Caco-2 (cell line): ENCODE results near the gene CA6. TPM values are rescaled to one million over a fixed set of nuclear protein-coding genes. Genes with fewer than 3 reads are reported as not detected.

Experiments
- BruUV-seq: library from RNA; stranded (reverse); fragments of 400-500 nt; replicated peaks from 2 replicates; lab custom pipeline; 2021; lab: Mats Ljungman, UMichigan
- CTCF ChIA-PET: fragments of 300-600 bp; sonication (Branson Sonifier 250); formaldehyde crosslinking; loops from one replicate; lab custom pipeline; 2022; ENCODE audit warnings: antibody characterized with exemption; lab: Charles Lee
- POLR2A ChIA-PET: fragments of 300-600 bp; sonication (Branson Sonifier 250); formaldehyde crosslinking; loops from one replicate; lab custom pipeline; 2022; ENCODE audit warnings: antibody characterized with exemption; lab: Charles Lee
- DNase-seq, 2 experiments: peaks; one replicate each; pipeline versions ENCODE4 v3.0.0 to v3.0.0-alpha.2; 2020 to 2022
- H3K27me3 ChIP-seq: replicated peaks from 2 replicates; pipeline ENCODE4 v1.6.0; 2011; ENCODE audit warnings: low read length; ENCODE audit not compliant: control insufficient read depth, insufficient read depth
- H3K36me3 ChIP-seq: 2 replicates; pipeline ENCODE4 v1.5.1; 2011; ENCODE audit warnings: low read length; ENCODE audit not compliant: control insufficient read depth, insufficient read depth
- H3K4me1 ChIP-seq: fragments of 250-450 bp; sonication (Bioruptor Pico); 2 replicates; pipeline ENCODE4 v1.5.1; 2020; ENCODE audit warnings: mild to moderate bottlenecking
- H3K4me3 ChIP-seq: 2 replicates; pipeline ENCODE4 v1.5.1; 2011; ENCODE audit warnings: low read depth, mild to moderate bottlenecking, control low read depth, low read length
- H3K9me3 ChIP-seq: fragments of 250-450 bp; sonication (Bioruptor Pico); 2 replicates; pipeline ENCODE4 v1.5.1; 2020; ENCODE audit warnings: mild to moderate bottlenecking, moderate library complexity
- H3K27ac Mint-ChIP-seq: one replicate; pipeline ENCODE4 v1.8.0; 2022; ENCODE audit warnings: mixed read lengths; ENCODE audit not compliant: unreplicated experiment
- H3K27me3 Mint-ChIP-seq: one replicate; pipeline ENCODE4 v1.8.0; 2022; ENCODE audit warnings: mixed read lengths; ENCODE audit not compliant: insufficient read depth, unreplicated experiment
- H3K36me3 Mint-ChIP-seq: one replicate; pipeline ENCODE4 v1.8.0; 2022; ENCODE audit warnings: mild to moderate bottlenecking, mixed read lengths; ENCODE audit not compliant: insufficient read depth, unreplicated experiment
- H3K4me1 Mint-ChIP-seq: one replicate; pipeline ENCODE4 v1.8.0; 2022; ENCODE audit warnings: low read depth, mixed read lengths; ENCODE audit not compliant: unreplicated experiment
- H3K4me3 Mint-ChIP-seq: one replicate; pipeline ENCODE4 v1.8.0; 2022; ENCODE audit warnings: mild to moderate bottlenecking, moderate library complexity, mixed read lengths; ENCODE audit not compliant: unreplicated experiment
- H3K9me3 Mint-ChIP-seq: one replicate; pipeline ENCODE4 v1.8.0; 2022; ENCODE audit warnings: mixed read lengths; ENCODE audit not compliant: unreplicated experiment
- intact Hi-C: fragments of 100-400 bp; cut with micrococcal nuclease; formaldehyde crosslinking; loops from one replicate; pipeline ENCODE4 v1.10.0; 2022; ENCODE audit not compliant: unreplicated experiment
- total RNA-seq: library from RNA; stranded (reverse); gene quantifications from 2 replicates; pipeline ENCODE4 v1.2.3, GENCODE V29; 2022
- TF ChIP-seq, protein P1 (sequence below), 2 experiments: fragments of 200-600 bp in 1 of 2; IDR thresholded peaks; 1 replicate in 1 of 2; 2 replicates in 1 of 2; pipeline versions ENCODE4 v1.5.1 to v1.8.0; 2011 to 2022; ENCODE audit warnings: antibody characterized with exemption in 1 of 2, control low read depth in 1 of 2, inconsistent platforms in 1 of 2, low read depth in 1 of 2, low read length in 1 of 2, mild to moderate bottlenecking in 1 of 2, moderate library complexity in 1 of 2; ENCODE audit not compliant: insufficient read depth in 1 of 2, severe bottlenecking in 1 of 2, unreplicated experiment in 1 of 2

CA6 gene
- total RNA-seq, 1 experiment from 2014 or later, result not detected

DNA sequence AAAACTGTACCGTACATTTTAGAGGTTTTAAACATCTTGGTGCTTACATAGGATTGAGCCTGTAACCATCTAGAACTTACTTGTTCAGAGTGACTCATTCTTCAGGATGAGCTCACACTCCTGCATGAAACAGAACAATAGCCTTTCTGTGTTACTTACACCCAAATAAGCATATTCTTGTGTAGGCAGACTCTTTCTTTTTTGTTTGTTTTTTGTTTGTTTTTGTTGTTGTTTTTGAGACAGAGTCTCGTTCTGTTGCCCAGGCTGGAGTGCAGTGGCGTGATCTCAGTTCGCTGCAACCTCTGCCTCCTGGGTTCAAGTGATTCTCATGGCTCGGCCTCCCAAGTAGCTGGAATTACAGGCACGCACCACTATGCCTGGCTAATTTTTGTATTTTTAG lies 3.8 kb upstream of the CA6 start:
- CTCF ChIA-PET, result no interaction called here
- H3K4me1 Mint-ChIP-seq, result peaks cover 6% of the 10 kb centered on the region
- Histone ChIP-seq H3K4me3 (no peak overlapping the region), H3K9me3 (no peaks in the 10 kb centered on the region), H3K4me1 (no peaks in the 10 kb centered on the region), H3K36me3 (no peaks in the 10 kb centered on the region), H3K27me3 (no peaks in the 10 kb centered on the region)
- DNase-seq, result no peak
- H3K9me3 Mint-ChIP-seq, result peaks cover 7% of the 10 kb centered on the region
- POLR2A ChIA-PET, result no interaction called here
- TF ChIP-seq, protein P1, sequence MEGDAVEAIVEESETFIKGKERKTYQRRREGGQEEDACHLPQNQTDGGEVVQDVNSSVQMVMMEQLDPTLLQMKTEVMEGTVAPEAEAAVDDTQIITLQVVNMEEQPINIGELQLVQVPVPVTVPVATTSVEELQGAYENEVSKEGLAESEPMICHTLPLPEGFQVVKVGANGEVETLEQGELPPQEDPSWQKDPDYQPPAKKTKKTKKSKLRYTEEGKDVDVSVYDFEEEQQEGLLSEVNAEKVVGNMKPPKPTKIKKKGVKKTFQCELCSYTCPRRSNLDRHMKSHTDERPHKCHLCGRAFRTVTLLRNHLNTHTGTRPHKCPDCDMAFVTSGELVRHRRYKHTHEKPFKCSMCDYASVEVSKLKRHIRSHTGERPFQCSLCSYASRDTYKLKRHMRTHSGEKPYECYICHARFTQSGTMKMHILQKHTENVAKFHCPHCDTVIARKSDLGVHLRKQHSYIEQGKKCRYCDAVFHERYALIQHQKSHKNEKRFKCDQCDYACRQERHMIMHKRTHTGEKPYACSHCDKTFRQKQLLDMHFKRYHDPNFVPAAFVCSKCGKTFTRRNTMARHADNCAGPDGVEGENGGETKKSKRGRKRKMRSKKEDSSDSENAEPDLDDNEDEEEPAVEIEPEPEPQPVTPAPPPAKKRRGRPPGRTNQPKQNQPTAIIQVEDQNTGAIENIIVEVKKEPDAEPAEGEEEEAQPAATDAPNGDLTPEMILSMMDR (IDR thresholded peaks at IDR 0.05; ENCODE audit: insufficient read depth in 1 of 2, low read depth in 1 of 2, low read length in 1 of 2, severe bottlenecking in 1 of 2, unreplicated experiment in 1 of 2), result no peak
- no peak overlapping the region for H3K27ac Mint-ChIP-seq
- no peak overlapping the region for H3K4me3 Mint-ChIP-seq
- no peaks in the 10 kb centered on the region for H3K27me3 Mint-ChIP-seq
- intact Hi-C loops, result no loop called here
- BruUV-seq, result no TSS peak
- H3K36me3 Mint-ChIP-seq, result no peaks in the 10 kb centered on the region

DNA sequence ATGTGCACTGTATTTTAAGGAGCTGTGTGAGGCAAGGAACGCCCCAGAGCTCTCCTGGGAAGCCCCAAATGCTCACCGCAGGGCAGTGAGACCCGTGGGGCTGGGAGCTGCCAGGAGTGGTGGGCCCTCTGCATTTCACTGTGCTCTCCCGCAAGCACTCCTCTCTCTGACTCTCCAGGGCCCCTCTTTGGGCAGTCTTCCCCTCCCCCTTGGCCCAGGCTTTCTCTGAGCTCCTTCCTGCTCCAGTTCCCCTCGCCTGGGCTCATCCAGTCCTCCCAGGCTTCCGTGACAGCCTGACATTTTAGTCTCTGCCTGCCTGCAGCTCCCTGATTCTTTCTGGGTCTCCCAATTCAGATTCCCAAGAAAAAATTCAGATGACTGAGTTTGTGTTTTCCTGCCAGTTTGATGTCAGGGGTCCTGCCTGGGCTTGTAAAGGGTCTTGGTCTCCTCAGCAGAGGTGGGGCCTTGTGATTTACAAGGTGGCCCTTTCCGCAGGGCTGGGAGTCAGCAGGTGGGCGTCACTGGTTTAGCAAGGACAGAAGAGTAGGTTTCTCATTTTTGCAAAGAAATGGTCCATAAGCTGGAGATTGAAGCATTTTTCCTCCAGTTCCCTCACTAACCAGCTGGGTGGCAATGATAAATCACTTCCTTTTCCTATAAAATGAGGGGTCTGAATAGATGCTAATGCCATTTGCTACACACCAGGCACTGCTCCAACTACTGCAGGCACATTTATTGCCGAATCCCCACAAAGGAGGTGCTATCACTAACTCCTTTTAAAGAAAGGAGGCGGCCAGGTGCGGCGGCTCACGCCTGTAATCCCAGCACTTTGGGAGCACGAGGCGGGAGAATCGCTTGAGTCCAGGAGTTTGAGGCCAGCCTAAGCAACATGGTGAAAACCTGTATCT lies 1.9 kb upstream of the CA6 start:
- H3K4me3 Mint-ChIP-seq, result no peak overlapping the region
- CTCF ChIA-PET, result interaction anchor here (0.7 kb wide), 1 partner anchor 19 kb away, joined by 3 read pairs; no protein-coding TSS in a partner anchor

DNA sequence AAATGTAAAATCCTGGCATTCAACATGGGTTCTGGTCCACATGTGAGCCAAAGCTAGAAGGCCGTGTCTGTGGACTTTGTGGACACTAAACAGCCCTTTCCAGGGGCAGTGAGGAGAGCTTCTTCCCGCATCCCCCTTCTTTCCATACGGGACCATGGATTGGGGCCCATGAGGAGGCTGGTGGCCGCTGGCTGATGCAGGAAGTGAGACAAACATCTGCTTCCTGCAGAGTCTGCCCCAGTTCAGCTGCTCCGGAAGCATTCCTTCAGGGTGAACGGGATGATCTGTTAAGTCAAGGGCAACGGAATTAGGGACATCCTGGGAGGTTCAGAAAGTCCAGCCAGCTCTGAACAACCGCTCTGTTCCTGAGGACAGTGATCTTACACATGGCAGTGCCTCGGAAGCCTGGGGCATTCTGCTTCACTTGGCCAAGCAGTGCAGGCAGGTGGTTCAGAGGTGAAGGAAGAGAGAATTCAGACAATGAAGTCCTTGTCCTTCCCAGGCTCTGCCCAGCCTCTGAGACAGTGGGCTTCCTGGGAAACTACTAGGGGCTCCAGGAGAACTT lies 1.5 kb downstream of the CA6 start:
- ChIA-PET POLR2A (no interaction called here), CTCF (no interaction called here)
- Mint-ChIP-seq H3K27ac (no peak overlapping the region), H3K9me3 (no peaks in the 10 kb centered on the region), H3K4me1 (no peaks in the 10 kb centered on the region), H3K4me3 (no peak overlapping the region), H3K36me3 (no peaks in the 10 kb centered on the region), H3K27me3 (no peaks in the 10 kb centered on the region)
- no peaks in the 10 kb centered on the region for H3K9me3 ChIP-seq
- H3K27me3 ChIP-seq, result no peaks in the 10 kb centered on the region
- BruUV-seq, result no TSS peak
- no peak overlapping the region for H3K4me3 ChIP-seq
- no peak for DNase-seq
- intact Hi-C loops, result no loop called here
- H3K36me3 ChIP-seq, result no peaks in the 10 kb centered on the region
- H3K4me1 ChIP-seq, result no peaks in the 10 kb centered on the region
- TF ChIP-seq, protein P1 (IDR thresholded peaks at IDR 0.05; ENCODE audit: insufficient read depth in 1 of 2, low read depth in 1 of 2, low read length in 1 of 2, severe bottlenecking in 1 of 2, unreplicated experiment in 1 of 2), result no peak

More for the DNA sequence above, 1.9 kb upstream of the CA6 start:
- Histone ChIP-seq H3K9me3 (no peaks in the 10 kb centered on the region), H3K4me3 (no peak overlapping the region), H3K4me1 (no peaks in the 10 kb centered on the region), H3K36me3 (no peaks in the 10 kb centered on the region), H3K27me3 (no peaks in the 10 kb centered on the region)
- no peak for DNase-seq
- POLR2A ChIA-PET, result no interaction called here
- no peaks in the 10 kb centered on the region for H3K36me3 Mint-ChIP-seq
- peaks cover 6% of the 10 kb centered on the region for H3K4me1 Mint-ChIP-seq
- H3K9me3 Mint-ChIP-seq, result peaks cover 7% of the 10 kb centered on the region
- no TSS peak for BruUV-seq
- no peaks in the 10 kb centered on the region for H3K27me3 Mint-ChIP-seq
- intact Hi-C loops, result no loop called here
- no peak overlapping the region for H3K27ac Mint-ChIP-seq
- TF ChIP-seq, protein P1 (IDR thresholded peaks at IDR 0.05; ENCODE audit: insufficient read depth in 1 of 2, low read depth in 1 of 2, low read length in 1 of 2, severe bottlenecking in 1 of 2, unreplicated experiment in 1 of 2), result no peak
